ENCODE results near the gene TRIM7. TPM values are rescaled to one million over a fixed set of nuclear protein-coding genes. Genes with fewer than 3 reads are reported as not detected.
A peak's percentile ranks its signal among the peaks of the same experiment; 100 is the strongest.

The TRIM7 gene
- 21.7 TPM for total RNA-seq

DNA sequence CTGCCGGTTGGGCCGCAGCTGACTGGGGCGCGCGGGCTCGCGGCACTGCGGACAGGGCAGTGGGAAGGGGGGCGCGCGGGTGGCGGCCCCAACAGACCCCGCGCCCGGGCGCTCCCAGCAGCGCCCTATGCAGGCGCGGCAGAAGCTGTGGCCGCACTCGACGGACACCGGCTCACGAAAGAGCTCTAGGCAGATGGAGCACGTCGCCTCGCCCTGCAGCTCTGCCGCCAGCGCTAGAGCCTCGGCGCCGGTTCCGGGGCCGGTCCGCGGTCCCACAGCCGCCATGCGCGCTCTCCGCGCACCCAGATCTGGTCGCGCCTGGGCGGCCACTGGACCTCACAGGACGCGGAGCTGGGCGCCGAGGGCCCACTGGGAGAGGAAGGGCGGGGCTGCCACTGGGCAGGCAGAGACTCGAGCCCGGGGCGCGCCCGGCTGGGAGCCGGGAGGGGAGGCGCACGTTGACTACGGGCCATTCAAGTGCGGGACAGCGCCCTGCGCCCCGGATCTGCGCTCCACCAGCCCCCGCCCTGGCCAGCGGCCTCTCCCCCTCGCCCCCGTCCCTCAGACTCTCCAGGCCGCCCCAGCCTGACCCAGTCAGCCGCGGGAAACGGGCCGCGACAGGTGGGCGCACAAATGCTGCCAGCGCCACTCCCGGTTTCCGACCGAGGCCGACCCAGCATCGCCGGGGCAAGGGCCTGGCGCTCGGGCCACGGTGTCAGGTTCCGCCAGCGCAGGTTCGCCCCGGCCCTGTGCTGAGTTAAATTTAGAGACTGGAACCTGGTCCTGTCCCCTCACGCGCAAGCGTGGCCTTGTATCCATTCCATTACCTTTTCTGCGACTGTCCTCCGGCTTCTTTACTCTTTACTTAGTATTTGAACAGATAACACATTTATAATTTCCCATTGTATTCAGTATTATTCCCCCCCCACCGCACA lies at the start of gene TRIM7:
TRIM7 (minus strand) TSS at position 371 of the 935 bp plus-strand sequence; CDS start at position 285, 86 bp downstream.
- peak; percentile 58 for DNase-seq

DNA sequence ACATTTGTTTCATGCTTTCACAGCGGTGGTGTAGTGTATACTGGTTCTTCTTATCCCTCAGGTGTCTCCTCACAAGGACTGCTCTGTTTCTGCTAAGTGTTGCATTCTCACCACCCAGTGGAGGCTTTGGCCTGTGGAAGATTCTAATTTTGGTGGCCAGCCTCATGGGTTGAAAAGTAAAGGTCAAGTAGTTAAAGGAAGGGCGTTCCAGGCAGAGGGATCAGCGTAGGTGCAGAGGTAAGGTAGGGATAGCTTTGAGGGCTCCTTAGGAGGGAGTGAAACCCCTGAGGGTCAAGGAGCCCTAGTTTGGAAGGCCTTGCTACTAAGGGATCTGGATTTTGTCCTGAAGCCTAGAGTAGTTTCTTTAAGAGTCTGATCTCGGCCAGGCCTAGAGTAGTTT lies 43.3 kb upstream of the TRIM7 start:
- no peak for DNase-seq

DNA sequence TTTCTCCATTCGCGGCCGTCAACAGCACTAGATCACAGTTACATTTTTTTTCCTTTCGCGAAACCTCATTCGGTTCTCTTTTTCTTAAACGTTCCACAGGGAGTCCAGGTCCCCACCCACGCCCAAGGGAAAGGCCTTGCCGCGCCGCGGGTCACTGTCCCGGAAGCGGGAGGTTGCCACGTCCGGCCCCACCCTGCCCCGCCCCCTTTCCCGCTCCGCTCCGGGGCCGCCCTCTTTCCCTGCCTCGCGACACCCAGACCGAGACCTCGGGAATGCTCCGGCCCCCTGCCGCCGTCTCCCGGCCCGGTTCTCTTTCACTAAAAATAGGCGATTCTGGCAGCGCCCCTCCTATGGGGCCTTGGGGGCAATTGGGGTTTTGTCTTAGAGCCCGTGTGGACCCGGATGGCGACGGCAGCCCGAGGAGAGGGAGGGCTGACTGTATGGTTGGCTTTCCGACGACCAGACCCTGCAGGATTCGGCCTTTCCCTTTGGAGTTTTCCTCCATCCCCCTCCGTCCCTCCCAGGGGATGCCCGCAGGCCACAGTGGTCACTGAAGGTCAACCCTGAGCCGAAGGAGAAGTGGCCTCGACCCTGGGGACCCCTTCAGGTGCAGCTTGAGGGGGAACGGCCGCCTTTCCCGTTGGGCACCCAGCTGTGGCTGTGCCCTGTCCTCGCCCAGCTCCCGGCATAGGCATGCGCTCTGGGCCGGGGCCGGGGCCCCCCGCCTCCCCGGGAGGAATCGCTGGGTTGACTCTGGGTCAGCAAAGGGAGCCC lies 41.5 kb upstream of the TRIM7 start:
- DNase-seq = peak; percentile 95

DNA sequence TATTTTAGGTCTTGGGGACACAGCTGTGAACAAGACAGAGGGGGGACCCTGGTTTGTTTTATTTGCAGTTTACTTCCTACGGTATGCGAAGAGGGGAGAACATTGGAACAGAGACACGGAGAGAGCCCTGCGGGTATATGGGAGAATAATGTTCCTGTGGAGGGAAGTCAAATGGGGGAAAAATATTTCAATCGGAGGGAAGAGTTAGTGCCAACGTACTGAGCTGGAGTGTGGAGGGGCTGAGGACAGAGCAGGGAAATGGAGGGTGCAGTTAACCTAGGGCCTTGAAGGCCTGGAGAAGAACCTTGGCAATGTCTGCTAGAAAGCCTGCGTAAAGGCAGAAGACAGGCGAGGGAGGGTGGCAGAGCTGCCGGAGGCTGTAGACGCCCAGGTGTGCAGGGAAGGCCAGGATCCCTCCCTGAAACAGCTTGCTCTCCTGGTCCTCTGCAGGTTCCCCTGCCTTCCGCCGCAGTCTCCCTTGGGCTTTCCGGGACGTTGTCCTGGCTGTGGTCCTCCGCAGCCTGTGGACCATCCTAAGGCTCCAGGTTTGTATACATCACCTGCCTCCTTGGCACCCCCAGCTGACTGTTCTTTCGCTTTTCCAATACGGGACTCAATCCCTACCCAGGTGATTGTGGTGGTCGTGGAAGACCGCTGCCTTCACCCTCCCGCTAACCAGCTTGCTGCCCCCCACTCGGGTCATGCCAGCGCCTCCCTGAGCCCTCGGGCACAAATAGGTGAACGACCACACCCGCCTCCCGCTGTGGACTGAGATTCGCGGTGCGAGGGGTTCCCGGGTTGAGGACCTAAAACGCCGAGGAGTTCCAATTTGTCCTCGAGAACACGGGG lies 40.7 kb upstream of the TRIM7 start:
- DNase-seq = no peak

DNA sequence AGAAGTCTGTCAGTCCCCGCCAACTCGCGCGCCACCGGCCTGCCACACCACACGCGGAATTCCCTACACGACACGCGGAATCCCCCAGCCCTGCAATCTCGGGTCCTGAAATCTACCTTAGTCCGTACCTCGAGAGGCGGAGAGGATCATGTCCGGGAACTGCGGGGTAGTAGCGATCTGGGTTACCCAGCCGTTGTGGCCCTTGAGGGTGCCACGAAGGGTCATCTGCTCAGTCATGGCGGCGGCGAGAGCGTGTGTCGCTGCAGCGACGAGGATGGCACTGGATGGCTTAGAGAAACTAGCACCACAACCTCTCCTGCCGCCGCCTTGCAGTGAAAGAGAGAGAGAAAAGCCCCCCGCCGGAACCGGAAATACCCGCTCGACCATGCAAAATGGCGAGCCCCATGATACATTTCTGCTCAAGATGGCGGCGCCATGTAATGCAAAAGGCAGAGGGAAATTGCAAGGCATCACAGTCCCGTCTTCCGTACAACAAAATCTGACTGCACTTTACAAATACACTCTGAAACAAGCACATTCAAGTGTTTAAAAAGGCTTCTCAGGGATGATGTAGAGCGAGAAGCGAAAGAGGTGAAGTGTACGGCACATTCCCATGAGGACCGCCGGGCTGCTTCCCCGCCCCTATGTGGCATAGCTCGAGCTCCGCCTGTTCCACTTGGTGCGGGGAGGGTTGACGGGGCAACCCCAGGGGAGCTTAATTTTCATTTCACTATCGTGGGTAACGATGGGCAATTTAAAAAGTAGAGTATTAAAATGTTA lies 38.8 kb upstream of the TRIM7 start, which contains the start of gene RACK1:
RACK1 (minus strand) TSS at position 343 of the 780 bp plus-strand sequence; CDS start at position 237, 106 bp downstream.
- peak; percentile 98 for DNase-seq

DNA sequence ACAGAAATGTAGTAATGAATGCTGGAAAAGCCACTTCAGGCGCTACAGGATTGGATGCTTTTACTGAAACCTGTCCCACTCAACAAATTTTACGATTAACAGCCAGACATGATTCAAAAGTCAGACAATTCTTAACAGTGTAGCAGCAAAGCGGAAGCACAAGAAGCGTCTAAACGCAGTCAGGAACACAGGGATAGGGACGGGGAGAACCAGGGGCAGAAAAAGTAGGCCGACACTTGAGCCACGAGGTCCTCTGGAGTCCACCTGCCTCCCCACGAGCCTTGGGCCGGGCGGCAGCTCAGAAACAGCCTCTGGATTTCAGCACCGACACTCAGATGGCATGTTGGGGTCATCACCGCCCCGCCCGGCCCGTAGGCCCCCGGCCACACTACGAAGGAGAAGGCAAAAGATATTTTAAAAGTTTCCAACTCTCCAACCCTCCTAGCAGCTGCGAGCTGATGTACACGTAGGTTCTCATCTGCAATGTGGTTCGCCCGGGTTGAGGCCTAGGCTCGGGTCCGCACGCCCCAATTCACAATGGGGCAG lies 38.1 kb upstream of the TRIM7 start:
- DNase-seq = no peak

DNA sequence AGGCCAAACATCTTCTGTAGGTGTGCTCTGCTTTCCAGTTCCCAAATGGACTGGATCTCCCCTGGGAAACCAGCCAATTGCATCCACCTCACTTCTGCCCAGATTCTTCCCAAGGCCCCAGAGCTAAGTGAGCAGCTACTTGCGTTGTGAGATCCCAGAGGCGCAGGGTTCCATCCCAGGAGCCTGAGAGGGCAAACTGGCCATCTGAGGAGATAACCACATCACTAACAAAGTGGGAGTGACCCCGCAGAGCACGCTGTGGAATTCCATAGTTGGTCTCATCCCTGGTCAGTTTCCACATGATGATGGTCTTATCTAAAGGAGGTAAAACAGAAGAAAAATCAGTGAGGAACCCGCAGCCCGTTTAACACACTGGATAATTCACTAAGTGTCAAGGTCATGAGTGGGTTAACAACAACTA lies 37.0 kb upstream of the TRIM7 start:
- DNase-seq = no peak

DNA sequence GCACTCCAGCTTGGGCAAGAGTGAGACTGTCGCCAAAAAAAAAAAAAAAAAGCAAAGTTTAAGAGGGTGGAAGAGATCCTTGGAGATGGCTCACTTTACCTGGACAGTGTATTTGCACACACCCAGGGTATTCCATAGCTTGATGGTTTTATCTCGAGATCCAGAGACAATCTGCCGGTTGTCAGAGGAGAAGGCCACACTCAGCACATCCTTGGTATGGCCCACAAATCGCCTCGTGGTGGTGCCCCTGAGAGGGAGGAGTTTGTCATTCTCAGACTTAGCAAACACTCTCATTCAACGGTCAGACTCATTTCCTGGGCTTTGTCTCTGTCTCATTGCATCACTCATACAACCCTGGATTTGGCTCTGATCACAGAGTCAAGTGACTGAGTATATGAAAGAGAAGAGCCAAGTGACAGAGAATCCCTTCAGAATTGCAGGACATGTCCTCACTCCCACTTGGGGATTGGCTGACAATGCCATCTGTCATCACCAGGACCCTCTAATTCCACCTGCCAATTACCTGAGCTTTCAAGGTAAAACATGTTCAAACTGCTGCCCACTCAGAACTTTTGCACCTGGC lies 36.5 kb upstream of the TRIM7 start:
- no peak for DNase-seq

DNA sequence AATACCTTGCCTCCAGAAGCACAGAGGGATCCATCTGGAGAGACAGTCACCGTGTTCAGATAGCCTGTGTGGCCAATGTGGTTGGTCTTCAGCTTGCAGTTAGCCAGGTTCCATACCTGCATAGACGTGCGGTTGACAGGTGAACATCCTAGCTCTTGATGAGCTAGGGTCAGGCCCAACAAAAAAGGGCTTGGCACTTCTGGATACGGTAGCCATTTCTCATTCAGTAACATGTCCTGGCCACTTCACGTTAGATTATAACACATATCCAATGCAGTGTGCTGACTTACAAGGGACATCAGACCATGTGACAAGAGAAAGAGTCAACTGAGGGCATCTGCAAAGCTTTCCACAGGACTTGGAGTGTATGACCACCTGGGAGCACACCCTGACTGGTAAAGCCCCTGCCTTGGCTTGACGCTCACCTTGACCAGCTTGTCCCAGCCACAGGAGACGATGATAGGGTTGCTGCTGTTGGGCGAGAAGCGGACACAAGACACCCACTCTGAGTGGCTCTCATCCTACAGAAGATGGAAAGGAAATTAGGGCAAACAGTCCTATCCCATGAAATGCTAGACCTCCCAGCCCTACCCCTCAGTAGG lies 34.2 kb upstream of the TRIM7 start:
- DNase-seq = no peak

DNA sequence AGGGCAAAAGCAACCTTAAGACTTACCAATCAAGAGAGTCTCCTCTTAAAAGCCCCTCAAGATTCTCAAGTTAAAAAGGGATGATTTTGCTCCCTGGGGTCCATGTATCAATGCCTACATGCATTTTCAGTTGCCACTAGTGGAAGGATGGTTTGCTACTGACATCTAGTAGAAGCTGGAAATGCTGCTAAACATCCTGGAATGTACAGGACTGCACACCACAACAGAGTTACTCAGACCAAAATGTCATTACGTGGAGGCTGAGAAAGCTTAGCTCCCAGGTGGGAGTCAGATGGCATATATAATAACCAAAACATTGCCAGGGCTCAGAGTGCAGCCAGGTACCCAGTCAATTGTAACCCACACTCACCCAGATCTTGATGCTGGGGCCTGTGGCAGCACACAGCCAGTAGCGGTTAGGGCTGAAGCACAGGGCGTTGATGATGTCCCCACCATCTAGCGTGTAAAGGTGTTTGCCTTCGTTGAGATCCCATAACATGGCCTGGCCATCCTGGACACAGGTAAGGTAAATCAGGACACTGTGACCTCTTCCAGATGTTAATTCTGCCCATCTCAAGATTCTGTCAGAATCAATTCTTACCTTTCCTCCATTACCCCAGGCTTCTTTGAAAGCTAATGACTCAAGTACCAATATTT lies 32.9 kb upstream of the TRIM7 start:
- no peak for DNase-seq

DNA sequence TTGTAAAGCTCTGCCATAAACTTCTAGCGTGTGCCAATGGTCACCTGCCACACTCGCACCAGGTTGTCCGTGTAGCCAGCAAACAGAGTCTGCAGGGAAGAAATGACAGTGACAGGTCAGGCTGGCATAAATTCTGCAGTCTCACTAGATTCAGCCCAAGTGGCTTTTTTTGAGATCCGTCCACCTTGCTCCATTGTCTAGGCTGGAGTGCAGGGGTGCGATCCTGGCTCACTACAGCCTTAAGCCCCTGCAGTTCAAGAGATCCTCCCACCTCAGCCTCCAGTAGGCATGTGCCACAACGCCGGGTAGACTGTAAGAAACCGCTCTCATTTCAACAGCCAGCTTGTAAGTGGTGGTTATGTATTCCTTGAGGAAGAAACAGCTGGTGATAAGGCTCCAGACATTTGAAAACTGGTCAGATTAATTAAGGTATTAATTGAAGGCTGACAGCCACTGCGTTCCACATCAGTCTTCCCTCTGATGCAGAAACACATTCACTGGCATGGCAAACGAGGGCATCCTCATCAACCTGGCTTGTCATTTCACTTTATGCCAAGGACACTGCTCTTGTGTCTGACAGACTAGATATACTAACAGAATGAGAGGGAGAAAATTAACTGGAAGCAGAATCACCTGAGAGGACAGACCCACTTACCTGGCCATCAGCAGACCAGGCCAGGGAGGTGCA lies 32.1 kb upstream of the TRIM7 start:
- DNase-seq = no peak

DNA sequence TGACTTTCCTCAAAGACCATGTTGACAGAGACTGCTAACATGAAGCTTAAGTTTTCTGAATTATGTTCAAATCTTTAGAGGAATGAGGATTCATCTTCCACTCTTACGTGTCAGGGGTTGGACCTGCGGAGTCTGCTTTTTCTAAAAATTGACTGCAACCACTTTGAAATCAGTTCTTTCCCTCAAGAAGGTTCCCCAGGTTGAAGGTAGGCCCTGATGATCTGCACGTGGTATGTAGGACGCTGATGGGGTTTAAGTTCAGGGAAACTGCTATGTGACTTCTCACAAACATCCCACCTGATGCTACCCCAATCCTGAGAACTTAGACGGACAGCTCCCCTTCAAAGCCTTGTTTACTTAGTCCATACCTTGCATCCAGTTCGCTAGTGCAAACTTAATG lies 31.5 kb upstream of the TRIM7 start:
- no peak for DNase-seq

DNA sequence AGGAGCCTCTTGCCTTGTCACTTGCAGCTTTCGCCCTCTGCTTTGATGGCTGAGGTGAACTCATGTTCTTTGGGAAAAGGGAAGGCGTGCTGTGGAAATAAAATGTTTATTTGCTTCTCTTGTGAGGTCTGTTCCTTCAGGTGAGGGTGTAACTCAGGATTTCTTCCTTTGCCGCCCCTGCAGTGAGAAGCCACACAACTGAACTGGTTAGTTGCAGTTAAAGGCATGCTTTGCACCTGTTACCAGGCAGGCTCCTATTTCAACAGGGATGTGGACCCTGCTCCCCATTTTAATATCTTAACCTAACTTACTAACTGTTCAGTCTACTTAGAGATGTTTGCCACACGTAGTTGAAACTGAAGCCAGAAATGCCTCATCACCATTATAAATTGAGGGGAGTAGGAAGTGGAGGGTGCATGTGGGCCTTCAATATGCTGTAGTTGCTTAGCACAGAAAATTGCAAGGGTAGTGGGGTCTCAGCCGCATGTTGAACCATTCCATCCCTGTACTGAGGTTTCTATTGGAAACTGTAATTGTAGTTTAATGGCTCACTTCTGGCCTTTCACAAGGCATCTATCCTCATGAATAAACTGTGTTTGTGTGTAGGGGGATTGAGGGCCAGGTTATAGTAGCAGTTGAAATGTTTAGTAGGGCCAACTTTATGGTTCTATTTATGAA lies 30.8 kb upstream of the TRIM7 start:
- no peak for DNase-seq

DNA sequence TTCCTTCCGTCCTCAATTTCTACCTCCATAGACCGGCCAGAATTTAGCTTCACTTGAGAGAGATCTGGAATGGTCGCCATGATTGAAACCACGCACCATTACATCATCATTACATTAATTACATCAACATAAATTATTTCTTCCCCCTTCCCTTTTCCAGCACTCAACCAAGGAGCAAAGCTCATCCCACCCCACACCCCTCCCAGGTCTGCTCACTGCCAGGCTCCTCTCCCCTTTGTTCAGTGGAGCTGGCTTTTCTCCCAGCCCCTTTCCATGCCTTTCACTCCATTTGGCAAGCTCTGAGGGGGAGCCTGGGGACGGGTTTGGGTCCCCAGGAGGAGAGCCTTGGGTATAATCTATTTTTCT lies 30.3 kb upstream of the TRIM7 start:
- no peak for DNase-seq

DNA sequence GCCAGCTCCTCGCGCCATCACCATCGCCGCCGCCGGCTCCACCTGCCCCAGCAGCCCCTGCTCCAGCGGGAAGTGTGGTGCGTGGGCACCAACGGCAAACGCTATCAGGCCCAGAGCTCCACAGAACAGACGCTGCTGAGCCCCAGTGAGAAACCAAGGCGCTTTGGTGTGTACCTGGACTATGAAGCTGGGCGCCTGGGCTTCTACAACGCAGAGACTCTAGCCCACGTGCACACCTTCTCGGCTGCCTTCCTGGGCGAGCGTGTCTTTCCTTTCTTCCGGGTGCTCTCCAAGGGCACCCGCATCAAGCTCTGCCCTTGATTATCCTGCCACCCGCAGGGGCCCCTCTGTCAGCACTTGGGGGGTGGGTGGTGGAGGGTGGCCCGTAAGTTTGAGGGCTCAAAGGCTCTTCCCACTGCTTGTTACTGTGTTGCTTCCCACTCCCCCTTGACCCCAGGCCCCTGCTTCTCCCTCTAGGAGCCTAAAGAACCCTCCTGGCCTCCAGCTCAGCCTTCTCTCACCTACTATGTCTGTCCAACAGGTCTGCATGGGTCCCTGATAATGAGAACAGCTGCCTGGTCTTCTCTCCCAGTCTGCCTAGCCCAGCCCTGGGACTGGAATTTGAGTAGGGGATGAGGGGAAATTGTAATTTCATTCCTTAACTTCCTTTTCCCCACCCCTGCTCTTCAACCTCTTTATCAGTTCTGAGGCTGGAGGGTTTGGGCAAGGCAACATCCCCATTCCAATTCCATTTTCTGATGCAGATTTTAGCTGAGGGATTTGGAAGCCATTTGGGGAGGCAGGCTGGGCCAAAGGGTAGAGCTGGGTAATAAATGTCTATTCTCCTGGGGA lies 29.7 kb upstream of the TRIM7 start:
- no peak for DNase-seq

DNA sequence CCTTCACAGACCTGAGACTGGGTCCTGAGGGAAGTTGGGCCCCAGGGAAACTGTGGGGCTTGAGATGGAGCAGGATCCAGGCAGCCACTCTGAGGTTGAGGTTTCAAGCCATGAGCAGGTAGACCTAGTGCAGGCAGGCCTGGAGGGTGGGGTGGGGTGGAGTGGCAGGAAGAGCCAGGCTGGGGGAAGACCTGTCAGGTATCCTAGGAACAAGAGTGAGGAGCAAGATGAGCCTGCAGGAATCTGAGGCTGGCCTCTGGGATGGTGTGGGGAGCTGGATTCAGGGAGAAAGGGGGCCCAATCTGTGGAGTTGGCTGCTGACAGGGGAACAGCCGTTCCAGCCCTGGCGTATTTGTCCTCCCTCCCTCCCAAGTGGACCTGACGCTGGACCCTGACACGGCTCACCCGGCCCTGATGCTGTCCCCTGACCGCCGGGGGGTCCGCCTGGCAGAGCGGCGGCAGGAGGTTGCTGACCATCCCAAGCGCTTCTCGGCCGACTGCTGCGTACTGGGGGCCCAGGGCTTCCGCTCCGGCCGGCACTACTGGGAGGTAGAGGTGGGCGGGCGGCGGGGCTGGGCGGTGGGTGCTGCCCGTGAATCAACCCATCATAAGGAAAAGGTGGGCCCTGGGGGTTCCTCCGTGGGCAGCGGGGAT lies 28.9 kb upstream of the TRIM7 start:
- no peak for DNase-seq

Data from tongue (tissue), 2 donors.